HG02938 (cell line): ENCODE data around the gene PRPF40B.
"Not testable (repeated sequence)": the region's sequence is repeated elsewhere in the genome, so short reads cannot be mapped to it uniquely, and the experiment has no call there.

Source experiments
- ATAC-seq: cut with Tn5 transposase; IDR thresholded peaks from one replicate; pipeline ENCODE4 v1.9.1; 2021; ENCODE audit warnings: mild to moderate bottlenecking, moderate library complexity; ENCODE audit not compliant: unreplicated experiment

PRPF40B gene

GRCh38 chr12:49609059-49609874 lies 14.1 kb upstream of the PRPF40B start:
- no peak for ATAC-seq

GRCh38 chr12:49609875-49610154 lies 13.5 kb upstream of the PRPF40B start:
- no peak for ATAC-seq

GRCh38 chr12:49610785-49611184 lies 12.6 kb upstream of the PRPF40B start:
- not testable (repeated sequence) for ATAC-seq

GRCh38 chr12:49612210-49612609 lies 11.2 kb upstream of the PRPF40B start:
- no peak for ATAC-seq

- no peak for ATAC-seq
Measured at GRCh38 chr12:49615725-49616124, 7.6 kb upstream of the PRPF40B start.

- no peak for ATAC-seq
Measured at GRCh38 chr12:49616533-49617219, 6.7 kb upstream of the PRPF40B start.

- ATAC-seq: no peak
Measured at GRCh38 chr12:49618576-49618975, 4.8 kb upstream of the PRPF40B start.

- ATAC-seq: no peak
Measured at GRCh38 chr12:49619286-49619685, 4.1 kb upstream of the PRPF40B start.

GRCh38 chr12:49621651-49622500 lies 1.5 kb upstream of the PRPF40B start:
- no peak for ATAC-seq

- peak; percentile 27 for ATAC-seq
Measured at GRCh38 chr12:49622501-49623141, 740 bp upstream of the PRPF40B start.

- ATAC-seq: no peak
Measured at GRCh38 chr12:49624921-49625577, 1.7 kb downstream of the PRPF40B start.

- ATAC-seq: no peak
Measured at GRCh38 chr12:49626169-49626835, 2.9 kb downstream of the PRPF40B start.

- ATAC-seq: no peak
Measured at GRCh38 chr12:49626836-49627235, 3.5 kb downstream of the PRPF40B start.

- no peak for ATAC-seq
Measured at GRCh38 chr12:49627752-49628360, 4.5 kb downstream of the PRPF40B start.

- no peak for ATAC-seq
Measured at GRCh38 chr12:49631336-49631907, 8.1 kb downstream of the PRPF40B start.

GRCh38 chr12:49632401-49632800 lies 9.0 kb downstream of the PRPF40B start:
- ATAC-seq: no peak

- no peak for ATAC-seq
Measured at GRCh38 chr12:49632986-49633702, 9.8 kb downstream of the PRPF40B start.

- no peak for ATAC-seq
Measured at GRCh38 chr12:49633703-49634345, 10.5 kb downstream of the PRPF40B start.
